Measurements from ENCODE around the gene SPACA7.

DNA sequence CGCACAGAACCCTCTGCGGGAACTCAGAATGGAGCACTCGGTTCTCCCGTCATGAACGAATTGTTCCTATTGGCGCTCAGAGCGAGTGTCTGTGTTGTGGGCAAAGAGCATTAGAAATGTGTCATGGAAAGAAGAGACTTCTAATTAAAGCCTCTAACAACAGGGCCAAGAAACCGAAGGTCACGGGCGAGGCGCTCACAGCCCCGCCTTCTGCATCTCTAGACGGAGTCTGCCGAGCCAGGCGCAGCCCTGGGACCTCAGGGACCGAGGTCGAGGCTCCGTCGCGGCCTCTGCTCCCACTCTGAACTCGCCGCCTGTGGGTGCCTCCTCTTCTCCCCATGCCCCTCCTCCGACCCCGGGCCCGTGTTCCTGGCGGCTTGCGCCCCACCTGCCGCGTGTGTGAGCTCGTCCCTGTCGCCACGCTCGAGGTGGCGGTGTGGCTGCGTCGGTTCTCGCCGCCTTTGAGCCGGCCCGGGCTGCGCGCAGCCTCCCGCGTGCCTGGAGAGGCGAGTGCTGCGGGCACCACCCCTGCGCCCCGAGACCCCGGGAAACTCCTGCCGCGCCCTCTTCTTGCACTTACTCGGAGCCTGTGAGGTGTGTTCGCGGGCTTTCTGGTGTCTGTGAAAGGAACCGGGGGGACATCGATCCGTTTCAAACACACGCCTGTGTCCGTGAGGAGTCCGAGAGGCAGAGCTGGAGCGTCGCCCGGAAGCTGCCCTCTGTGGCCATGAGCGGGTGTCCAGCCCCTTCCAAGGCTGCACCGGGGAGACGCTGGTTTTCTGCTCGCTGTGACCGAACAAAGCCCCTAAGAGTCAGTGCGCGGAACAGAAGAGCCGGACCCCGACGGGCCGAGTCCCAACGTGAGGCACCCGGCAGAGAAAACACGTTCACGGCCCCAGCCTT is 45.4 kb upstream of the SPACA7 start:
- TF ChIP-seq, protein P1, sequence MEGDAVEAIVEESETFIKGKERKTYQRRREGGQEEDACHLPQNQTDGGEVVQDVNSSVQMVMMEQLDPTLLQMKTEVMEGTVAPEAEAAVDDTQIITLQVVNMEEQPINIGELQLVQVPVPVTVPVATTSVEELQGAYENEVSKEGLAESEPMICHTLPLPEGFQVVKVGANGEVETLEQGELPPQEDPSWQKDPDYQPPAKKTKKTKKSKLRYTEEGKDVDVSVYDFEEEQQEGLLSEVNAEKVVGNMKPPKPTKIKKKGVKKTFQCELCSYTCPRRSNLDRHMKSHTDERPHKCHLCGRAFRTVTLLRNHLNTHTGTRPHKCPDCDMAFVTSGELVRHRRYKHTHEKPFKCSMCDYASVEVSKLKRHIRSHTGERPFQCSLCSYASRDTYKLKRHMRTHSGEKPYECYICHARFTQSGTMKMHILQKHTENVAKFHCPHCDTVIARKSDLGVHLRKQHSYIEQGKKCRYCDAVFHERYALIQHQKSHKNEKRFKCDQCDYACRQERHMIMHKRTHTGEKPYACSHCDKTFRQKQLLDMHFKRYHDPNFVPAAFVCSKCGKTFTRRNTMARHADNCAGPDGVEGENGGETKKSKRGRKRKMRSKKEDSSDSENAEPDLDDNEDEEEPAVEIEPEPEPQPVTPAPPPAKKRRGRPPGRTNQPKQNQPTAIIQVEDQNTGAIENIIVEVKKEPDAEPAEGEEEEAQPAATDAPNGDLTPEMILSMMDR (IDR thresholded peaks at IDR 0.05; ENCODE audit: insufficient read depth, low read length, poor library complexity, severe bottlenecking), result no peak
- no peak for TF ChIP-seq EZH2phosphoT487 (conservative IDR thresholded peaks at IDR 0.05; ENCODE audit: low read length)

All from SU-DHL-6 (cell line).